NCI-H1694 (cell line): Measurements from ENCODE around the gene LRRC45.
"Not testable (repeated sequence)": the region's sequence is repeated elsewhere in the genome, so short reads cannot be mapped to it uniquely, and the experiment has no call there.

Source experiments
- DNase-seq: peaks from one replicate; lab custom pipeline; 2025; lab: John Stamatoyannopoulos, UW

Gene LRRC45

GRCh38 chr17:82022981-82023446, at the start of gene LRRC45:
Gene LRRC45, plus strand, starts transcription at chr17:82023305. Its CDS starts 339 bp downstream, at chr17:82023644.
- peak; percentile 100 for DNase-seq

DNA sequence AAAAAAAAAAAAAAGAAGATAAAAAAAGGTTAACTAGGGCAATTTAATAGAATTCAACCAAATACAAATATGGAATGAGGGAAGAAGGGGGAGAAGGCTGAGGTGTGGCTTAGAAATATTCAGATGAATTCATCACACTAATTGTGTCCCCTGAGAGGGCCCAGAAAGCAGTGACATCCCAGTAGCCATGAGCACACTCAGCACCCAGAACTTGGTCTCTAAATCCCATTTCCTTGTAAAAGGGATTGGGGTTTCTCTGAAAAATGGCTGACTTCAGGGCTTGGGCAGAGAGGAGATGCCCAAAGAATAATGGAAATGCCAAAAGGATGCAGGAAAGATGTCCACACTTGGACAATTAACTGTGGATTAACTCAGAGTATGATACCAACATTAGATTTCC, 49.7 kb upstream of the LRRC45 start:
- no peak for DNase-seq

- no peak for DNase-seq
Observed at GRCh38 chr17:81976332-81977210, 46.5 kb upstream of the LRRC45 start.

DNA sequence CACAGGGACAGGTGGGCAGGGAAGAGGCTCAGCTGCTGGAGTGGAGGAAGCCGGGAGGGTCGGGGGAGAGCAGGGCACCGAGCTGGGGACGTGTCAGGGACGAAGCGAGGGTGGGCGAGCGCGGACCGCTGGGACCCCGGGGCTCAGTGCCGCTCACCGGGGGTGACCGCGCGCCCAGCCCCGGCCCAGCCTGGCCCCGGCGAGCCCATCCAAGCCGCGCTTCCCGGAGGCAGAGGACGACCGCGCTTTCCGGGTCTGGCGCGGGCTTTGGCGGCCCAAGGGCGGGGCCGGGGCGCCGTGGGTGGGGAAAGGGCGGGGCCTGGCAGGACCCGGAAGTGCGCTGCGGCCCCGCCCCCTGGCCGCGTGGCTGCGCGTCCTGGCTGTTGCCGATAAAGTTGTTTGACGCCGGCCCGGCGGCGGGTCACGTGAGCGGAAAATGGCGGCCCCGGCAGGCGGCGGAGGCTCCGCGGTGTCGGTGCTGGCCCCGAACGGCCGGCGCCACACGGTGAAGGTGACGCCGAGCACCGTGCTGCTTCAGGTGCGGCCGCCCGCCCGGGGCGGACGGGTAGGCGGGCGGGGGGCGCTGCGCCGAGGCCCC, 45.8 kb upstream of the LRRC45 start, which contains the start of gene ASPSCR1:
ASPSCR1 (plus strand) TSS at position 419 of the 598 bp plus-strand sequence; CDS start at position 437, 18 bp downstream.
- DNase-seq = peak; percentile 85

DNA sequence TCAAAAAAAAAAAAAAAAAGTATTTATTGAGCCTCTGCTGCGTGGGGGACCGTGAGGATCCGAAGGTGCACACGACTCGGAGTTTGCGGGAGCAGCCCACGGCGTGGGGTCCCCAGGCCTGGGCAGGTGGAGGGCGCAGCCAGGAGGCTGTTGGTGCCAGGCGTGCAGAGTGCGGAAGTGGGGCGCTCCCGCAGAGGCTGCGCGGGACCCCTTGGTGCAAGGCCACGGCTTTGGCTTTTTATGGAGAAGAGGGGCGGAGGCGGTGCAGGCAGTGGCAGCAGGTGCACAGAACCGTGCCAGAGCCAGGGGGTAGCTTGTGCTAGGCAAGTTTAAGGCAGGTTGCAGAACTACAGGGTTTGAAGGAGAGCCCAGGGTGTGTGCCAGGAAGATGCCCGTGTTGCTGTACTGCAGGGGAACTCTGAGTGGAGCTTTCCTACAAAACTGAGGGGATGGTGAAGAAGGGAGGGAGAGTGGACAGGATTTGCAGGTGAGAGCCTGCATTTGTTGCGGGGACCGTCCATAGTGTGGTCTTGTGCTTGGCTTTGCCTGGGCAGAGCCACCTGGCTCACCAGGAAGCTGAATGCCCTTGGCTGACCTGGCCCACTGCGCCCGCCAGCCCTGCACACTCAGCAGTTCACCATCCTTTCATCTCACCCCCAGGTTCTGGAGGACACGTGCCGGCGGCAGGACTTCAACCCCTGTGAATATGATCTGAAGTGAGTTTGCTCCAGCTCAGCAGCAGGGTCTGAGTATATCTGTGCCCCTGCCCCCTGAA, 44.4 kb upstream of the LRRC45 start:
- no peak for DNase-seq

GRCh38 chr17:81980122-81980521, 43.0 kb upstream of the LRRC45 start:
- no peak for DNase-seq

DNA sequence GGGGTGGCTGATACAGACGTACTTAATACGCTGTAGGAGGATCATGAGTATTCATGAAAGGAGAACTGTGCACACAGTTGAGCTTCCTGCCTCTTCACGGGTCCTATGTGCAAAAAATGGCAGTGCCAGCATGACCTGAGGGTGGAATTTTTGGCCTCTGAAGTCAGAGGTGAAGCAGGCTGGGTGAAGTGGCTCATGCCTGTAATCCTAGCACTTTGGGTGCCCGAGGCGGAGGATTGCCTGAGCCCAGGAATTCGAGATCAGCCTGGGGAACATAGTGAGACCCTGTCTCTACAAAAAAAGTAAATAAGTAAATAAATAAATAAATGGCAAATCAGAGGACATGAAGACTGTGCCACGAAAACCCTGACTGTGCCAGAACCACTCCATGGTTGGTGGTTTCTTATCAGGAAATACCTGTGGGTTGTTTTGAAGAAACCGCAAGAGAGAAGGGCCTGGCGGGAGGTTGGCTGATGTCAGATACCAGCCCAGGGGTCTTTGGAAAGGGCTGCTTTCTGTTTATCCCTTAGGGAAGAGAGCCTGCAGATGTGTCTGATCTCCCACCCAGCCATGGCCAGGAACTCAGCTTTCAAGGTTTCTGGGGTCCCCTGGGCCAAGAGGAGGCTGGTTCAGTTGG, 42.3 kb upstream of the LRRC45 start:
- DNase-seq = no peak

GRCh38 chr17:81981511-81981910, 41.6 kb upstream of the LRRC45 start:
- DNase-seq = not testable (repeated sequence)

GRCh38 chr17:81983011-81983638, 40.0 kb upstream of the LRRC45 start:
- DNase-seq = no peak

GRCh38 chr17:81983639-81984373, 39.3 kb upstream of the LRRC45 start:
- no peak for DNase-seq

DNA sequence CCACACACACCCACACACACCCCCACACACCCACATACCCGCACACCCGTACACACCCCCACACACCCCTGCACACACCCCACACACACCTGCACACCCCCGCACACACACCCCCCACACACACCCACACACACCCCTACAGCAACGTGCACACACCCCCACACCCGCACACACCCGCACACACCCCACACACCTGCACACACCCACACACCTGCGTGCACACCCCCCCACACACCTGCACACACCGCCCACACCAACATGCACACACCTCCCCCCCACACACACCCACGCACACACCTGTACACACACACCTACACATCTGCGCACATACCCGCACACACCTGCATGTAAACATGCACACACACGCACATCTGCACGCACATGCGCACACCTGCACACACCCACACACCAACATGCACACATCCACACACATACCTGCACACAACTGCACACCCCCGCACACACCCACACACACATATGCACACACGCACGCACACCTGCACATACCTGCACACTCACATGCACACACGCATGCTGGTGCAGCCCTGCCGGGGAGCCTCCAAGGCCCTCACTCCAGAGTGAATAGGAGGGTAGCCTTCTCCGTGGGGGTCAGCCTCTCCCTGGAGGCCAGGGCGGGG, 38.2 kb upstream of the LRRC45 start:
- DNase-seq = no peak

DNA sequence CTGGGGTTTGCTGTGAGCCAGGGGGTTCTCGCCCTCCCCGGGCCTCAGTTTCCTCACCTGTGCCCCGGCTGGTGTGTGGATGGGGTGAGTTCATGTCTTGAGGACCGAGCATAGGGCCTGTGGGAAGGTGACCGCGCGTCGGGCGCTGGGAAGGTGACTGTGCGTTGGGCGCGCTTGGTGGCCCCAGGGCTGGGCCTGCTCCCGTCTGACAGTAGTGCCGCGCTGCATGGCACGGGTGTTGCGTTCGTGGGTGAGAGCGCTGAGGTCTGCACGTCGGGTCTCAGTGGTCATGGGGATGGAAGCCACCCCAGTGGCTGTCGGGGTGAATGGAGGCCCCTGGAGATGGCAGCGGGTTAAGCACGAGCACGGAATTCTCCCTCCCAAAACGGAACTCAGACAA, 36.5 kb upstream of the LRRC45 start:
- DNase-seq = no peak

GRCh38 chr17:81987161-81987770, 35.8 kb upstream of the LRRC45 start:
- no peak for DNase-seq

- no peak for DNase-seq
Observed at GRCh38 chr17:81990836-81991683, 32.0 kb upstream of the LRRC45 start.

GRCh38 chr17:81991684-81992305, 31.3 kb upstream of the LRRC45 start:
- DNase-seq = peak; percentile 61

- DNase-seq = no peak
Observed at GRCh38 chr17:81992306-81993102, 30.6 kb upstream of the LRRC45 start.
